Ishikawa (cell line): ENCODE results near the gene EEFSEC.

Experiments used
- CEBPB ChIP-seq: IDR thresholded peaks from 2 replicates; pipeline ENCODE4 v1.6.1; 2012
- CREB1 ChIP-seq: IDR thresholded peaks from 2 replicates; pipeline ENCODE4 v1.6.1; 2012; ENCODE audit warnings: low read depth
- EGR1 ChIP-seq: IDR thresholded peaks from 2 replicates; pipeline ENCODE4 v1.6.1; 2012
- EP300 ChIP-seq: IDR thresholded peaks from 2 replicates; pipeline ENCODE4 v1.6.1; 2012; ENCODE audit warnings: borderline replicate concordance
- FOXM1 ChIP-seq: IDR thresholded peaks from 2 replicates; pipeline ENCODE4 v1.6.1; 2012; ENCODE audit warnings: low read depth, borderline replicate concordance
- NFIC ChIP-seq: IDR thresholded peaks from 2 replicates; pipeline ENCODE4 v1.6.1; 2012
- RAD21 ChIP-seq: IDR thresholded peaks from 2 replicates; pipeline ENCODE4 v1.6.1; 2012; ENCODE audit warnings: low read depth
- TAF1 ChIP-seq: IDR thresholded peaks from 2 replicates; pipeline ENCODE4 v1.6.1; 2012; ENCODE audit warnings: low read depth, mild to moderate bottlenecking
- TCF12 ChIP-seq: IDR thresholded peaks from 2 replicates; pipeline ENCODE4 v1.6.1; 2012; ENCODE audit warnings: low read depth
- TEAD4 ChIP-seq: IDR thresholded peaks from 2 replicates; pipeline ENCODE4 v1.6.1; 2012
- YY1 ChIP-seq: IDR thresholded peaks from 2 replicates; pipeline ENCODE4 v1.6.1; 2012; ENCODE audit warnings: low read depth
- ZBTB7A ChIP-seq: IDR thresholded peaks from 2 replicates; pipeline ENCODE4 v1.6.1; 2012; ENCODE audit warnings: low read depth
- TF ChIP-seq, protein P1 (sequence below): IDR thresholded peaks from 2 replicates; pipeline ENCODE4 v1.6.1; 2012
- TF ChIP-seq, protein P2 (sequence below): IDR thresholded peaks from 2 replicates; pipeline ENCODE4 v1.6.1; 2012; ENCODE audit warnings: low read depth, mild to moderate bottlenecking
- TF ChIP-seq, protein P3 (sequence below): IDR thresholded peaks from 2 replicates; pipeline ENCODE4 v1.6.1; 2012

Gene EEFSEC

DNA sequence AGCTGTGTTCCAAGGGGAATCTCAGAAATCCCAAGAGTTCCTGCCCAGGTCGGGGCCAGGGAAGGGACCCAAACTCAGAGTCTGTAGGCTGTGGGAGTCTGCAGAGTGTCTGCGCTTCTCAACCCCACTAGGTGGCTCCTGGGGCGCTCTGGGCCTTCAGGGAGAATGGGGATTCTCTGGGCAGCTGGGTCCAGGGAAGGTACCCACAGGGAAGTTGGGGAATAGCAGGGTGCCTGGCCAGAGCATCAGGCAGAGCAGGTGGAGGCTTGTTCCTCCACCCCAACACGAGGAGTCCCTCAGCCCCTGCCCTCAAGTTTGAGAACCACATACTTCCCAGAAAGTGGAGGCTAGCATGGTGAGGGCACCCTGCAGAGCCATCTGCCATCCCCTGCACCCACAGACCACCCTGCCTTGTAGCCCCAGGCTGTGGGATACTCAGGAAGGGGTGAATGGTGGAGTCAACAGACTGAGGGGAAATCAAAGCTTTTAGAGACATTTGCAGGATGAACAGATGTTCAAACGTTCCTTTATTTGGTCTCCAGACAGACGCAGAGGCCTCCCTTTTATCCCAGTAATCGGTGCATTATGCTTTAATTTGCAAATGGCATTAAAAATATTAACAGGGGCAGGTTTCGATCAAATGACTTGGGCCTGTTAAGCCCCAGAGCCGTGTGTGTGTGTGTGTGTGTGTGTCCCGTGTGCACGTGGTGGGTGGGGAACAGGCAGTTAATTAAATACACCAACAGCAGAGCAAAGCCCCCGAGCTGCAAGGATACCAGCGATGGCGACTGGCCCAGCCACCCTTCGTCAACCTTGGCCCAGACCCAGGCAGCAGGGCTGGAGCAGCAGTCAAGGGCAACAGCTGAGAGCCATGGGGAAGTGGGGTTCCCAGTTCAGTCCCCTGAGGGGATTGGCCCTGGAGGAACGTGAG is 255.7 kb downstream of the EEFSEC start:
- TF ChIP-seq EP300 (no peak), TAF1 (no peak), EGR1 (no peak), NFIC (no peak), TCF12 (no peak), RAD21 (no peak; the same call in 1 of the 2 replicates)
- TF ChIP-seq, protein P1, sequence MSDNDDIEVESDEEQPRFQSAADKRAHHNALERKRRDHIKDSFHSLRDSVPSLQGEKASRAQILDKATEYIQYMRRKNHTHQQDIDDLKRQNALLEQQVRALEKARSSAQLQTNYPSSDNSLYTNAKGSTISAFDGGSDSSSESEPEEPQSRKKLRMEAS: no peak
- TF ChIP-seq, protein P2, sequence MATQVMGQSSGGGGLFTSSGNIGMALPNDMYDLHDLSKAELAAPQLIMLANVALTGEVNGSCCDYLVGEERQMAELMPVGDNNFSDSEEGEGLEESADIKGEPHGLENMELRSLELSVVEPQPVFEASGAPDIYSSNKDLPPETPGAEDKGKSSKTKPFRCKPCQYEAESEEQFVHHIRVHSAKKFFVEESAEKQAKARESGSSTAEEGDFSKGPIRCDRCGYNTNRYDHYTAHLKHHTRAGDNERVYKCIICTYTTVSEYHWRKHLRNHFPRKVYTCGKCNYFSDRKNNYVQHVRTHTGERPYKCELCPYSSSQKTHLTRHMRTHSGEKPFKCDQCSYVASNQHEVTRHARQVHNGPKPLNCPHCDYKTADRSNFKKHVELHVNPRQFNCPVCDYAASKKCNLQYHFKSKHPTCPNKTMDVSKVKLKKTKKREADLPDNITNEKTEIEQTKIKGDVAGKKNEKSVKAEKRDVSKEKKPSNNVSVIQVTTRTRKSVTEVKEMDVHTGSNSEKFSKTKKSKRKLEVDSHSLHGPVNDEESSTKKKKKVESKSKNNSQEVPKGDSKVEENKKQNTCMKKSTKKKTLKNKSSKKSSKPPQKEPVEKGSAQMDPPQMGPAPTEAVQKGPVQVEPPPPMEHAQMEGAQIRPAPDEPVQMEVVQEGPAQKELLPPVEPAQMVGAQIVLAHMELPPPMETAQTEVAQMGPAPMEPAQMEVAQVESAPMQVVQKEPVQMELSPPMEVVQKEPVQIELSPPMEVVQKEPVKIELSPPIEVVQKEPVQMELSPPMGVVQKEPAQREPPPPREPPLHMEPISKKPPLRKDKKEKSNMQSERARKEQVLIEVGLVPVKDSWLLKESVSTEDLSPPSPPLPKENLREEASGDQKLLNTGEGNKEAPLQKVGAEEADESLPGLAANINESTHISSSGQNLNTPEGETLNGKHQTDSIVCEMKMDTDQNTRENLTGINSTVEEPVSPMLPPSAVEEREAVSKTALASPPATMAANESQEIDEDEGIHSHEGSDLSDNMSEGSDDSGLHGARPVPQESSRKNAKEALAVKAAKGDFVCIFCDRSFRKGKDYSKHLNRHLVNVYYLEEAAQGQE: no peak

DNA sequence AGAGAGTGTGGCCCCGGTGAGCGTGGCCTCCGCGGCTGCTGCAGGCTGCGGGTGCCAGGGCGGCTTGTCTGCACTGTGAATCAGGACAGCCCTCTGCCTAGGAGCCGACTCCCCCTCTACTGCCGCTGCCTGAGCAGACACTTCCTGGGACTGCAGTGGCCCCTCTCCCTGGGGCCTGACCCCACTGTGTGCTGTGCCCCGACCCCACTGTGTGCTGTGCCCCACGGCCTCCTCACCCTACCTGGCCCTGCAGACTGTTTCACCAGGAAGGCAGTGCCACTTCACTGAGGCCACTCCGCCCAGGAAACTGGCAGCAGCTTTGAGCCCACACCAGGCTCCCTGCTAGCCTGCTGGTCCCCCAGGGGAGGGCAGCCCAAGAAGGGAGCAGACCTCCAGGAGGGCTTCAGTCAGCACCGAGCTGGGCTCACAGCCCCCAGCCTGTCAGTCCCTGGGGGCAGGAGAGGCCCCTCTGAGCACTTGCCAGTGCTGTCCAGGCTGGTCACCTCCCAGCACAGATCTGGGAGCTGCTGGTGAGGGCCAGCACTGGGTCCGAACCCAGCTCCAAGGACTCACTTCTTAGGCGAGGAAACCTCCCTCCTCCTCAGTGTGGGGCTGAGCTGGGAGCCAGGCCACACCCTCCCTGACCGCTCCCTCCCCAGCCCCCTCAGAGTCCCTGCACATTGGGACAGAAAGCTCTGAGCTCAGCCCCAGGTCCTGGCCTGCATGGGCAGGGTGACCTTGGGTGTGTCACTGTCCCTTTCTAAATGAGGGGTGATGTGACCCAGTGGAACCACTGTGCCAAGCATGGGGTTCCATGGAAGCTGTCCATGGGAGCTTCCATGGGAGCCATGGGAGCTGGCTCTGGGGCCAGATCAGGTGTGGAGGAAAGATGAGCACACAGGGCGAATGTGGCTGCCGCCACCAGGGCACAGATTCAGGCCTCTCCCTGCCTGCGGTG is 256.6 kb downstream of the EEFSEC start:
- TF ChIP-seq EP300 (no peak), FOXM1 (no peak), TAF1 (no peak), YY1 (no peak), ZBTB7A (no peak), TCF12 (no peak), CEBPB (no peak), RAD21 (no peak), EGR1 (no peak)
- TF ChIP-seq, protein P3, sequence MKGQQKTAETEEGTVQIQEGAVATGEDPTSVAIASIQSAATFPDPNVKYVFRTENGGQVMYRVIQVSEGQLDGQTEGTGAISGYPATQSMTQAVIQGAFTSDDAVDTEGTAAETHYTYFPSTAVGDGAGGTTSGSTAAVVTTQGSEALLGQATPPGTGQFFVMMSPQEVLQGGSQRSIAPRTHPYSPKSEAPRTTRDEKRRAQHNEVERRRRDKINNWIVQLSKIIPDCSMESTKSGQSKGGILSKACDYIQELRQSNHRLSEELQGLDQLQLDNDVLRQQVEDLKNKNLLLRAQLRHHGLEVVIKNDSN: no peak
- TF ChIP-seq, protein P1: no peak

DNA sequence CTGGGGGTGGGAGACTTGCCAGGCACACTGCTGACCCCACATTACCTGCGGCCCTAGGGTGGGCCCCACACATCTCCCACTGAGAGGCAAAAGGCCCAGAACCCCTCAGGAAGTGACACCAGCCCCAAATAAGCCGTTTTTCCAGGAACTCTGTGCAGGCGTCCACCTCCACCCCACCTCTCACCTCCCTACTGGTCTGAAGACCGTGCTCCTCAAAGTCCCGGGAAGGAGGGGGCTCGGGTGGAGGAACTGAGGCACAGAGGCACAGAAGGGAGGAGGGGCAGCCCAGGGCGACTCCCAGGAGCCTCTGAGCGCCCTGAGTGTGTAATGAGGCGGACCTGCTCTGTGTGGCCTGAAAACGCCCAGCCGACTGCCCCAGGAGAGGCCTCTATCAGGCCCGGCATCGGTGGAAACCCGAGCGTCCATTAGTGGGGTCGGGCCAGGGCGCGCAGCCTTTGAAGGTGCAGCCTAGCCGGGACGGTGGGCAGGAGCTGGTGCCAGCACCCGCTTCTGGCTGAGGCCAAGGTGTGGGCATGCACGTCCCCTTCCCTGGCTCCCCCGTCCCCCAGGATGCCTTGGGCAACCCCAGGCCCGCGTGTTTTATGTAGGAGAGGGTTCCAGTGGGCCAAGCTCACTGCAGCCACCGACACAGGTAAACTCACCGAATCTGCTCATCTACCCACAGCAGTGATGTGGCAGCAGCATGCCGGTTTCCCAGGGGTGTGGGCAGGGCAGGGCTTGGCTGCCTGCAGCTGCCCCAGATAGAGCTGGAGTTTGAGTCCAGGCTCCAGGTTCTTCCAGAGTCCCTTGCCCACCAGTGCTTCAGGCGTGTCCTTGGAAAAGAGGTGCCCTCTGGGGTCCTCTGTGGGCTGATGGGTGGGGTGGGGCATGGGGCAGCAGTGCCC is 257.6 kb downstream of the EEFSEC start:
- TF ChIP-seq TAF1: no peak
- no peak for TF ChIP-seq EGR1
- TF ChIP-seq ZBTB7A: no peak
- no peak for TF ChIP-seq NFIC
- TF ChIP-seq, protein P1: no peak
- no peak for TF ChIP-seq YY1
- TF ChIP-seq CREB1: no peak
- no peak for TF ChIP-seq CEBPB
- TF ChIP-seq EP300: no peak
- TF ChIP-seq, protein P3: no peak
- no peak for TF ChIP-seq TCF12
- no peak for TF ChIP-seq FOXM1
- TF ChIP-seq RAD21: no peak

DNA sequence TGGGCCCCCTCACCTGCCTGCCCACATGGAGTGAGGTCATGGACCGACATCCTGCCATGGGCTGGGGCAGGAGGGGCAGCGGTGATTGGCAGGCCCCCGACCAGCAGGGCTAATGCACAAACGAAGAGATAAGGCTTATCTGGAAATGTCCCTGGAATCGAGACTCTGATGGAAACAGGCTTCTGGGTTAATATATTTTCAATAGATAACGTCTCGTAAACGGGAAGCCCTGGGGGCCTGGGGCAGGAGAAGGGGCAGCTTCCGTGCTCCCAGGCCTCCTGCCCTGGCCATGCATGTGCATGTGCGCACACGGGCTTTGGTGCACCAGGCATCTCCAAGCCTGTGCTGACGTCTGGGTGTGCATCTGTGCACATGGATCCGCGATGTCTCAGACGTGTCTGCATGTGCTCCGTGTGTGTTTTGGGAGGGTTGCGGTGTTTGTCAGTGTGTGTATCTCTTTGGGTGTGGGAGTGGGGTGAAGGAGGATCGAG is 258.3 kb downstream of the EEFSEC start:
- TF ChIP-seq, protein P1: no peak

DNA sequence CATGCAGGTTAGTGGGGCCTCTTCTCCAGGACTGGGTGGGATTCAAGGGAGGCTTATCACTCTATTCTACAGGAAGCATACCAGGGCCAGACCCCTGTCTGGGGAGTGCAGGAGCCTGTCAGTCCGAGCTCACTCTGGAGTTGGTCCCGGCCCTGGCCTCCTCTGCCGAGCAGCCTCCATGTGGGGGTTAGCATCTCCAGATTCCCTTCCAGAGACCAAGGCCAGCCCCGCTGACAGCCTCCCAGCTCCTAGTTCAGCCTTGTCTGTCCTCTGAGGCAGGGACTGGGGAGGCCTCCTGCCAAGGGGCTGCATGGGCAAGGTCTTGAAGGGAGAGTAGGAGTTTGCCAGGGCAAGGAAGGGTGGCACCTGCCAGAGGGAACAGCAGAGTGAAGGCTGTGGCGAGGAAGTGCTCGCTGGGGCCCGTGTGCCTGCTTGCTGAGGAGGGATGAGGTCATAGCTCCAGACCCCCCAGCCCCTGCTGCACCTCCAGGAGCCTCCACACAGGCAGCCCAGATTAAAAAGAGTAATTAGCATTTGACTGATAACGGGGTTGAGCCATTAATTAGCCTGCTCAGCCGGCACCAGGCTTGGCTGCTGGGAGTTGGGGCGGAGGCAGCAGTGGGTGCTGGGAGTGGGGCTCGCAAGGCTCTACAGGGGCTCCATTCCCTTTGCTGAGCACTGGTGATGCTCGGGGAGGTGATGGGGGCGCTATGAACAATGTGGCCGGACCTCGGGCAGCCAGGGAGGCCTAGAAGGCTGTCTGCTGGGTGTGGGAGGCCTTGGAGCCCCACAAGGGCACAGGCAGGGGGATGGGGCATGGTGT is 259.1 kb downstream of the EEFSEC start:
- no peak for TF ChIP-seq TEAD4
- no peak for TF ChIP-seq ZBTB7A
- TF ChIP-seq YY1: no peak
- TF ChIP-seq RAD21: no peak
- TF ChIP-seq, protein P3: no peak
- TF ChIP-seq TAF1: no peak
- no peak for TF ChIP-seq NFIC
- TF ChIP-seq FOXM1: no peak
- no peak for TF ChIP-seq CEBPB
- TF ChIP-seq, protein P2: no peak
- no peak for TF ChIP-seq TCF12
